Endothelial cell of umbilical vein (primary cell): ENCODE data around the gene KITLG. TPM values are rescaled to one million over a fixed set of nuclear protein-coding genes. Genes with fewer than 3 reads are reported as not detected.

Source experiments
- Bru-seq: library from RNA; stranded (reverse); fragments of 400-500 nt; gene quantifications from one replicate; lab custom pipeline; 2021; lab: Mats Ljungman, UMichigan
- BruChase-seq, 2 experiments: library from RNA; stranded (reverse); fragments of 400-500 nt; gene quantifications; one replicate each; lab custom pipeline; 2021; lab: Mats Ljungman, UMichigan
- BruUV-seq: library from RNA; stranded (reverse); fragments of 400-500 nt; replicated peaks from 2 replicates; lab custom pipeline; 2021; lab: Mats Ljungman, UMichigan
- CTCF ChIA-PET: fragments of 300-600, 350-600 bp; sonication (Branson Sonifier 250); formaldehyde crosslinking; loops from one replicate; lab custom pipeline; 2021; ENCODE audit warnings: antibody characterized with exemption, inconsistent platforms; lab: Charles Lee
- POLR2A ChIA-PET: fragments of 300-600, 350-600 bp; sonication (Branson Sonifier 250); formaldehyde crosslinking; loops from one replicate; lab custom pipeline; 2021; ENCODE audit warnings: antibody characterized with exemption, inconsistent platforms; lab: Charles Lee
- DNase-seq: peaks from one replicate; pipeline ENCODE4 v3.0.0-alpha.2; 2011; ENCODE audit warnings: low read depth, low spot score
- FAIRE-seq: peaks from 2 replicates; lab custom pipeline; 2011; peaks lifted over from hg19 to GRCh38; lab: Jason Lieb, UNC
- H2AFZ ChIP-seq: 2 replicates; pipeline ENCODE4 v1.6.0; 2012; ENCODE audit warnings: low read depth, low read length, control low read depth, inconsistent platforms
- H3K27ac ChIP-seq: 2 replicates; pipeline ENCODE4 v1.5.1; 2011; ENCODE audit warnings: low read depth, mild to moderate bottlenecking, control low read depth, low read length, moderate library complexity; ENCODE audit not compliant: insufficient read depth
- H3K27me3 ChIP-seq, 2 experiments: 2 replicates each; pipeline versions ENCODE4 v1.6.0 to v1.6.1; 2011; ENCODE audit warnings: low read length in 2 of 2, mixed read lengths in 1 of 2; ENCODE audit not compliant: control insufficient read depth in 2 of 2, insufficient read depth in 2 of 2
- H3K36me3 ChIP-seq, 2 experiments: 2 replicates in 1 of 2; 3 replicates in 1 of 2; pipeline ENCODE4 v1.5.1; 2011; ENCODE audit warnings: low read length in 2 of 2, mild to moderate bottlenecking in 1 of 2, moderate library complexity in 1 of 2; ENCODE audit not compliant: control insufficient read depth in 2 of 2, insufficient read depth in 2 of 2; ENCODE audit errors: extremely low read depth in 1 of 2
- H3K4me1 ChIP-seq: 3 replicates; pipeline ENCODE4 v1.5.1; 2011; ENCODE audit warnings: mild to moderate bottlenecking, low read length; ENCODE audit not compliant: control insufficient read depth, insufficient read depth; ENCODE audit errors: extremely low read depth
- H3K4me2 ChIP-seq: 2 replicates; pipeline ENCODE4 v1.6.1; 2011; ENCODE audit warnings: low read length, control low read depth, mixed read lengths; ENCODE audit not compliant: insufficient read depth
- H3K4me3 ChIP-seq, 3 experiments: fragments of 200-600 bp in 1 of 3; sonication (generic), shearing (Covaris generic) in 1 of 3; replicated peaks in 1 of 3; 2 replicates each; pipeline ENCODE4 v1.5.1; 2011 to 2016; ENCODE audit warnings: control low read depth in 3 of 3, low read length in 3 of 3, mild to moderate bottlenecking in 2 of 3, inconsistent platforms in 1 of 3, low read depth in 1 of 3, moderate library complexity in 1 of 3; ENCODE audit not compliant: insufficient read depth in 1 of 3
- H3K79me2 ChIP-seq: 2 replicates; pipeline ENCODE4 v1.6.0; 2012; ENCODE audit warnings: low read length, inconsistent platforms; ENCODE audit not compliant: control insufficient read depth, insufficient read depth
- H3K9ac ChIP-seq: replicated peaks from 2 replicates; pipeline ENCODE3; 2011; ENCODE audit warnings: low read length, control low read depth; ENCODE audit not compliant: insufficient read depth; ENCODE audit errors: extremely low read depth
- H3K9me1 ChIP-seq: replicated peaks from 3 replicates; pipeline ENCODE4 v1.6.0; 2011; ENCODE audit warnings: mild to moderate bottlenecking, low read length; ENCODE audit not compliant: control insufficient read depth, insufficient read depth; ENCODE audit errors: extremely low read depth
- H3K9me3 ChIP-seq: replicated peaks from 2 replicates; pipeline ENCODE4 v1.5.1; 2012; ENCODE audit warnings: low read length, inconsistent platforms; ENCODE audit not compliant: control insufficient read depth, insufficient read depth
- H4K20me1 ChIP-seq: replicated peaks from 2 replicates; pipeline ENCODE3; 2011; ENCODE audit warnings: mild to moderate bottlenecking, low read length; ENCODE audit not compliant: control insufficient read depth, insufficient read depth; ENCODE audit errors: extremely low read depth
- CTCF ChIP-seq, 2 donors: IDR thresholded peaks; 1 replicate in 1 of 2; 2 replicates in 1 of 2; pipeline ENCODE4 v1.5.1; 2011; ENCODE audit warnings: low read length in 2 of 2, mild to moderate bottlenecking in 2 of 2, moderate library complexity in 2 of 2, control low read depth in 1 of 2, inconsistent platforms in 1 of 2, low read depth in 1 of 2; ENCODE audit not compliant: insufficient read depth in 1 of 2; ENCODE audit errors: extremely low read depth in 1 of 2
- EZH2 ChIP-seq: IDR thresholded peaks from 2 replicates; pipeline ENCODE4 v1.6.1; 2012; ENCODE audit warnings: borderline replicate concordance, low read depth, mild to moderate bottlenecking, moderate library complexity, low read length, inconsistent platforms; ENCODE audit not compliant: severe bottlenecking
- FOS ChIP-seq: IDR thresholded peaks from 2 replicates; pipeline ENCODE4 v1.6.1; 2011; ENCODE audit warnings: mild to moderate bottlenecking, low read length, moderate library complexity, borderline replicate concordance; ENCODE audit not compliant: insufficient read depth
- GATA2 ChIP-seq: IDR thresholded peaks from 2 replicates; pipeline ENCODE4 v1.7.0; 2011; ENCODE audit warnings: low read depth, mild to moderate bottlenecking, moderate library complexity, mixed read lengths, low read length; ENCODE audit not compliant: insufficient read length, insufficient read depth
- JUN ChIP-seq: IDR thresholded peaks from 2 replicates; pipeline ENCODE4 v1.6.1; 2011; ENCODE audit warnings: borderline replicate concordance, low read depth; ENCODE audit not compliant: insufficient read length, insufficient read depth
- MAX ChIP-seq: IDR thresholded peaks from 2 replicates; pipeline ENCODE4 v1.6.1; 2011; ENCODE audit not compliant: insufficient read depth, insufficient read length
- MYC ChIP-seq: IDR thresholded peaks from one replicate; pipeline ENCODE4 v1.6.1; 2011; ENCODE audit warnings: mild to moderate bottlenecking, low read depth, low read length
- POLR2A ChIP-seq: IDR thresholded peaks from 2 replicates; pipeline ENCODE4 v1.6.1; 2012; ENCODE audit warnings: low read depth, mild to moderate bottlenecking, control low read depth, low read length
- POLR2AphosphoS5 ChIP-seq: IDR thresholded peaks from 2 replicates; pipeline ENCODE4 v1.6.1; 2012; ENCODE audit warnings: low read depth, mild to moderate bottlenecking, control low read depth, low read length, moderate library complexity; ENCODE audit not compliant: insufficient read depth
- dilution Hi-C: fragments of 300-500 bp; cut with MboI; formaldehyde crosslinking; loops from one replicate; pipeline ENCODE4 v1.15.0; 2019; ENCODE audit warnings: low sequenced_read_pairs; ENCODE audit not compliant: extremely low pct_ligation_motif_present
- intact Hi-C: fragments of 100-400 bp; cut with micrococcal nuclease; formaldehyde crosslinking; loops from one replicate; pipeline ENCODE4 v1.10.0; 2022
- long read RNA-seq: library from polyadenylated mRNA; stranded (forward); transcript quantifications from one replicate; pipeline ENCODE4 v2.0.0, GENCODE V29; 2021
- polyA minus RNA-seq, 3 experiments: library from RNA; depleted of rRNA, polyadenylated mRNA; stranded (reverse); fragments of >200 nt; gene quantifications; 1 replicate in 1 of 3; 2 replicates in 2 of 3; pipeline ENCODE4 v1.2.3, GENCODE V29; 2011
- polyA plus RNA-seq, 4 experiments: library from polyadenylated mRNA; depleted of rRNA in 3 of 4; stranded (reverse) in 3 of 4; unstranded in 1 of 4; fragments of >200 nt; gene quantifications; 2 replicates each; pipeline versions ENCODE4 v1.2.1 to v1.2.3, GENCODE V29; 2011 to 2012; ENCODE audit warnings: missing spikeins in 1 of 4
- total RNA-seq: library from RNA; stranded (reverse); gene quantifications from 2 replicates; pipeline ENCODE4 v1.2.3, GENCODE V29; 2021

The KITLG gene
- total RNA-seq, result 32.5 and 46.4 TPM in 2 replicates
- 2.7 and 3.8 TPM in 2 replicates for polyA plus RNA-seq
- polyA plus RNA-seq (2011; cell fraction: cytosol; rRNA removed), result 3.9 and 4.2 TPM in 2 replicates
- polyA plus RNA-seq (2011; cell fraction: nucleus; rRNA removed), result 8.3 and 11.5 TPM in 2 replicates
- polyA plus RNA-seq (2012), result 5.8 and 19.3 TPM in 2 replicates
- polyA minus RNA-seq, result 18.6 and 18.8 TPM in 2 replicates
- polyA minus RNA-seq (2011; cell fraction: cytosol; rRNA and poly(A)+ RNA removed), result 12.0 TPM
- polyA minus RNA-seq (2011; cell fraction: nucleus; rRNA and poly(A)+ RNA removed), result 23.2 and 27.4 TPM in 2 replicates
- percentile 94 among the genes with signal in this experiment for Bru-seq, nascent RNA
- percentile 83 among the genes with signal in this experiment for BruChase-seq, experiment 1, labeled RNA remaining after a 6-hour chase
- percentile 91 among the genes with signal in this experiment for BruChase-seq, experiment 2, labeled RNA remaining after a 2-hour chase
- long read RNA-seq, full-length matches to known transcripts, result 10 of 20 reads
- long read RNA-seq, partial matches to known transcripts, result 2 of 20 reads
- long read RNA-seq, other reads (novel, unspliced or antisense), result 8 of 20 reads

GRCh38 chr12:88580051-88580871 is at the start of gene KITLG:
TSS of gene KITLG (minus strand) at chr12:88580471. CDS start at chr12:88580278, 193 bp downstream.
- H3K79me2 ChIP-seq, result peaks cover 13% of the 10 kb centered on the region
- peak within 1 kb of the TSS; percentile 91 for H3K4me2 ChIP-seq
- intact Hi-C loops, result loop anchor here (1.0 to 2.0 kb wide), 4 partner anchors 26 to 413 kb away; no protein-coding TSS in a partner anchor
- peak; percentile 88 for DNase-seq
- dilution Hi-C loops, result no loop called here
- ChIA-PET CTCF (interaction anchor here (0.7 to 5.7 kb wide), 15 partner anchors 10 to 437 kb away, joined by 3 to 55 read pairs (median 4); no protein-coding TSS in a partner anchor), POLR2A (interaction anchor here (0.7 to 2.1 kb wide), 11 partner anchors 17 to 424 kb away, joined by 3 to 13 read pairs (median 4); no protein-coding TSS in a partner anchor)
- H4K20me1 ChIP-seq, result no peaks in the 10 kb centered on the region
- H3K27ac ChIP-seq, result peak within 1 kb of the TSS; percentile 37
- H3K9me3 ChIP-seq, result no peaks in the 10 kb centered on the region
- H3K9ac ChIP-seq, result peak within 1 kb of the TSS; percentile 52
- peak; percentile 63 for FAIRE-seq
- no peaks in the 10 kb centered on the region for H3K9me1 ChIP-seq
- BruUV-seq, result TSS peak; percentile 32
- H3K36me3 ChIP-seq, result no peaks in the 10 kb centered on the region
- H3K27me3 ChIP-seq, result no peaks in the 10 kb centered on the region
- peaks cover 17% of the 10 kb centered on the region for H3K4me1 ChIP-seq
- H3K4me3 ChIP-seq, result peak within 1 kb of the TSS; percentile 54 to 69 (median 62)
- peak; percentile 9 to 51 for TF ChIP-seq CTCF (IDR thresholded peaks at IDR 0.05; ENCODE audit: extremely low read depth in 1 of 2, insufficient read depth in 1 of 2, low read depth in 1 of 2, low read length in 2 of 2)
- TF ChIP-seq POLR2AphosphoS5, result peak; percentile 98
- TF ChIP-seq JUN, result no peak
- peak; percentile 99 for TF ChIP-seq POLR2A
- no peak for TF ChIP-seq EZH2
- TF ChIP-seq MAX, result no peak
- no peak for TF ChIP-seq FOS
- no peak for TF ChIP-seq GATA2
- TF ChIP-seq MYC, result no peak
- peak within 1 kb of the TSS; percentile 98 for H2AFZ ChIP-seq
